Skeletal muscle cell (primary cell): Measurements from ENCODE around the gene FCRL6.

Source experiments
- DNase-seq: peaks from one replicate; pipeline ENCODE4 v3.0.0-alpha.2; 2010; ENCODE audit warnings: low read depth
- H3K4me3 ChIP-seq: 2 replicates; pipeline ENCODE4 v1.5.1; 2011; ENCODE audit warnings: low read depth, mild to moderate bottlenecking, control low read depth, low read length, moderate library complexity

The FCRL6 gene

DNA sequence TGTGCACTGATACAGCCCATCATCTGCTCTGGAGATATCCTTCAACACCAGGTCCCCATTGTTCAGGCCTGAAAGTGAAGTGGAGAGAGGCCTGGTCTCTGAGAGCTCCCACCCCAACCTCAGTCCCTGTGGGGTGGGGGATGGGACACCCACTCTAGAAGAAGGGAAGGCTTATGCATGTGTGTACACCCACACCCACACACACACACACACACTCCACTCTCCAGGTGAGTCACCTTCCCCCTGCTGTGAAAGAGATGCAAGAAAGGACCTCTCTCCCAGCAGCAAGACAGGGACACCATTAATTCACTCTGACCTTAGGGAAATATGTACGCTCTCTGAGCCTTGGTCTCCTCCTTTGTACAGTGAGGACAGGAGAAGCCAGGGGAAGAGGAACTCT, 54.4 kb downstream of the FCRL6 start:
- no peak for DNase-seq
- H3K4me3 ChIP-seq: no peak overlapping the region

DNA sequence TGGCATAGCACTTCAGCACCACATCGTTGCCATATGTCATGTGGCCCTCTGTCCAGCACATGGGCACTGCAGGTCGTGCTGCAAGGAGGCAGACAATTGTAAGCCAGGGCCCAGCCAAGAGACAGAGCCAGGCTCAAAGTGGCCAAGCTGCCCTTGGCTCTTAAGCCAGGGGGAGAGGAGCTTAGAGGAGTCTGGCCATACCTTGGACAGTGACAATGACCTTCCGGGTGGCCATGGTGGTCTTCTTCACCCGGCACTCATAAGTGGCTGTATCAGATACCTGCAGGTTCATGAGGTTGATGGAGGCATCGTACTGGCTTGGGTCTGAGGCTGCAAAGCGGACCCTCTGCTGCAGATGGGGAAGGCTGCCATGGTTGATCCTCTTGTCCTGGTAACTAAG, 55.7 kb downstream of the FCRL6 start:
- no peak overlapping the region for H3K4me3 ChIP-seq
- no peak for DNase-seq

DNA sequence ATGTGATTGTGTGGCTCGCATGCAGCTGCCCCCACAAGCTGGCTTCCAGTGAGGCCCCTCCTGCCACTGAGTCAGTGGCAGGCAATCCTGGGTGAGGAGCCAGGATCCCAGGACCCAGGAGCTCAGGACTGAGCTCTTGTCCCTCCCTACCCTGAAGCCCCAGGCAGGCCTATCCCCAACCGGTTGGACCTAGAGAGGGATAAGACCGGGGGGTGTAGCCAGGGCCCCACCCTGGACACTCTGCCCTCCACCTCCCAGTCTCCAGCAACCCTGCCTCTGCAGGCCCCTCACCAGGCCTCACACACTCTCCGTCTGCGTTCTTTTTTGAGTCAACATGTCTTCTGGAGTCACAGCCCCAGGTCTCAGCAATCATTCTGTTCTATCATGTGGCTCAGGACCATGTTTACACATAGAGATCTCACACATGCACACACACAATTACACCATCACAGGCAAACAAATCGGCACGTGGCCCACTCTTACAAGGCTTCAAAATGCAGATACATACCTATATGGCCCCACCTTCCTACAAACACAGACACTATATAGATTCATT, 57.7 kb downstream of the FCRL6 start:
- no peak overlapping the region for H3K4me3 ChIP-seq
- DNase-seq: no peak

DNA sequence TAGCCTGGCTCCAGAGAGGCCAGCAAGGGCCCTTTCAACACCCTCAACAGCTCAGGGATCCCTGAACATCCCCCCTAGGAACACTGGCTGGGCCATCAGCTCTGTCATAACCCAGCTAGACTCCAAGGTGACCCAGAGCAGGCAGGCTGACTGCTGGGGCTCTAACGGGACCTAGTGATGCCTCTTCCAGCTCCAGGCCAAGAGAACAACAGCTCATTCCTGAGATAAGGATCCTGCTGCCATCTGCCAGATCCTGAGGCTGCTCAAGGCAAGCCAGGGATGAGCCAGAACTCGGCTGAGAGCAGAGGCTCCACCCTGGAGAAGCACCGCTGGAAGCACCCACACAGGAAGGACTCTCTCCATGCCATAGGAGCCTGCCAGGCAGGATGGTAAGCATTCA, 58.3 kb downstream of the FCRL6 start:
- no peak for DNase-seq
- no peak overlapping the region for H3K4me3 ChIP-seq

DNA sequence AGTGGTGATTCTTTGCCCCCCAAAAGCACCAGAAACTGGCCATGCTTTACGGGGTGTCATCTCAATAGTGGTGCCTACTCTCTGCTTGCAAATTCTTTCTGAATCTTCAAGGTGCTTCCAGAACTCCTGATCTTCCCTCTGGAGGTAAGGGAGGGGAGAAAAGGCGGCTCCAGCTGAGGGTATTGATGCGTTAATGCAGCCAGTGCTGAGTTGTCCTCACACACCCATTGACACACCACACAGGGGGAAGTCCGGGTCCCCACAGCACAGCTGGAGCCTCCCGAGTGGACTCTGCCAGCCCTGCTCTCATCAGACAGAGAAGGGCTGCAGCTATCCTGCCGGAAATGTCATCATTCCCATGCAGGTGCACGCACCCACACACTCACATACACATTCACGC, 59.1 kb downstream of the FCRL6 start:
- no peak for DNase-seq
- H3K4me3 ChIP-seq: no peak overlapping the region

DNA sequence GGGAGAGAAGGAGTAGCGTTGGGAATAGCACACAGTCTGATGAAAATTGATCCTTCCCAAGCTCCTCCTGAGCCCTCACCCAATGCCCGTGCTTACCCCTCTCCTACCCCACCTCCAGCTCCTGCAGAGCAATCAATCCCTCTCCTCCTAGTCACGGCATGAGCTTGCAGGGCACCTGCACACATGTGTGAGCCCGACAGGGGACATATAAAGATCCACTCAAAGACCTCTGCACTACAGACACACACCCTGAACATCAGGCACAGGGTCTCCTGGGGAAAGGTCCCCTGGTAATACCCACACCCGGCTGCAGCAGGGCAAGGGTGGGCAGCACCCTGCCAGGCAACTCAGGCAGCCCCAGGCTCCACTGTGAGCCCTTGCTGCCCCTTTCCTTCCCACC, 59.9 kb downstream of the FCRL6 start:
- no peak overlapping the region for H3K4me3 ChIP-seq
- no peak for DNase-seq

DNA sequence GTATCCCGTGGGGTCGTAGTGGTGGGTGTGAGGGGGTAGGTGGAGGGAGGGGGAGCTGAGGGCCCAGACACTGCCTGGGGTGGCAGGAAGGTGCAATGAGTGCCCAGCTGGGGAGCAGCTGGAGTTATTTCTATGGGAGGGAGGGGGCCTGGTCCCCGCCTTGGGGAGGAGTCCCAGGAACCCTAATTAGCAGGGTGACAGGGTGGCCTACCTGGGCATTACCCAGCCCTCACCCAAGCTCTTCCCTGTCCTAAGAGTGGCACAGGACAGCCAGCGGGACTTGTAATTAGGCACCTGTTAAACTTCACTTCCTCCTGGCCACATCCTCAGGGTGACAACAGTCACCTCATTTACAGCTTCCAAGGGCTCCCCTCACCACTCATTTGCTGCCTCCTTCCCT, 60.4 kb downstream of the FCRL6 start, which contains the start of gene VSIG8:
Gene VSIG8 (minus strand): TSS at position 101 of the 400 bp plus-strand sequence. CDS start 136 bp downstream, outside the sequence.
- DNase-seq: no peak
- no peak within 1 kb of the TSS for H3K4me3 ChIP-seq

DNA sequence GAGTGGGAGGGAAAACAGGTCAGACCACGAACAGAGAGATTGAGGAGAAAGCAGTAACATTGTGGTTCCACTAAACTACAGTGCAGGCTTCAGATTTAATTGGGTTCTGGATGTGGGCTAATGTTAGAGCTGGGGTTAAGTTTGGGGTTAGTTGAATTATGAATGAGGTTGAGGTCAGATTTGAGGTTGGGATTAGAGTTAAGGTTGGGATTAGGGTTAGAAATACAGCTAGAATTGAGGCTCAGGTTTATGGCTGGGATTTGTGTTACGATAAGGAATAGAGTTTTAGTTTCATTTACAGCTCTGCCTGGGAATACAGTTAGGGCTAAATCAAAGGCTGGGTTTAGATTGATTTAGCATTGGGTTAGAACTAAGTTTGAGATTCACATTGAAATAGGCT, 62.1 kb downstream of the FCRL6 start:
- H3K4me3 ChIP-seq: no peak overlapping the region
- no peak for DNase-seq
